H1 (cell line): Measurements from ENCODE around the gene RASGRF1. TPM values are rescaled to one million over a fixed set of nuclear protein-coding genes. Genes with fewer than 3 reads are reported as not detected.

Experiments used
- CTCF ChIA-PET: fragments of 300-600 bp; sonication (Branson Sonifier 250); formaldehyde crosslinking; loops from one replicate; lab custom pipeline; 2021; ENCODE audit not compliant: partially characterized antibody; lab: Charles Lee
- POLR2A ChIA-PET: fragments of 300-600 bp; sonication (Branson Sonifier 250); formaldehyde crosslinking; loops from one replicate; lab custom pipeline; 2021; ENCODE audit warnings: inconsistent platforms; ENCODE audit not compliant: partially characterized antibody; lab: Charles Lee
- DNase-seq, 2 experiments: peaks; one replicate each; pipeline versions ENCODE4 v3.0.0 to v3.0.0-alpha.2; 2010 to 2022; ENCODE audit warnings: low spot score in 2 of 2, low read depth in 1 of 2, mixed read lengths in 1 of 2
- FAIRE-seq: peaks from 2 replicates; lab custom pipeline; 2011; peaks lifted over from hg19 to GRCh38; lab: Jason Lieb, UNC
- H2AFZ ChIP-seq: 2 replicates; pipeline ENCODE4 v1.8.1; 2012; ENCODE audit warnings: low read length, inconsistent platforms
- H2AK5ac ChIP-seq: 2 replicates; pipeline ENCODE4 v1.6.1; 2013; ENCODE audit warnings: low read depth, low read length
- H2BK120ac ChIP-seq: replicated peaks from 2 replicates; pipeline ENCODE3; 2013; ENCODE audit warnings: low read depth, low read length, inconsistent platforms
- H2BK12ac ChIP-seq: 2 replicates; pipeline ENCODE4 v1.6.1; 2013; ENCODE audit warnings: low read depth, low read length
- H2BK15ac ChIP-seq: 2 replicates; pipeline ENCODE4 v1.6.1; 2013; ENCODE audit warnings: low read length
- H2BK20ac ChIP-seq: 2 replicates; pipeline ENCODE4 v1.6.1; 2013; ENCODE audit warnings: low read length
- H2BK5ac ChIP-seq: 2 replicates; pipeline ENCODE4 v1.6.1; 2013; ENCODE audit warnings: low read depth, low read length
- H3K14ac ChIP-seq: 2 replicates; pipeline ENCODE4 v1.6.1; 2013; ENCODE audit warnings: inconsistent platforms; ENCODE audit not compliant: insufficient read length
- H3K18ac ChIP-seq: 2 replicates; pipeline ENCODE4 v1.6.1; 2013; ENCODE audit warnings: low read length; ENCODE audit errors: extremely low read depth
- H3K23ac ChIP-seq: 2 replicates; pipeline ENCODE4 v1.6.1; 2013; ENCODE audit warnings: inconsistent platforms; ENCODE audit not compliant: insufficient read length
- H3K23me2 ChIP-seq: 2 replicates; pipeline ENCODE4 v1.6.1; 2013; ENCODE audit warnings: low read depth, low read length
- H3K27ac ChIP-seq: 2 replicates; pipeline ENCODE4 v1.6.1; 2011; ENCODE audit warnings: low read depth, low read length, inconsistent platforms
- H3K27me3 ChIP-seq, 4 experiments: replicated peaks in 1 of 4; 1 replicate in 1 of 4; 2 replicates in 3 of 4; pipeline versions ENCODE4 v1.6.1 to v1.8.1; 2011 to 2013; ENCODE audit warnings: low read length in 3 of 4, mild to moderate bottlenecking in 3 of 4, inconsistent platforms in 2 of 4, mixed read lengths in 2 of 4, moderate library complexity in 1 of 4; ENCODE audit not compliant: control insufficient read depth in 3 of 4, insufficient read depth in 3 of 4; ENCODE audit errors: extremely low read depth in 1 of 4
- H3K36me3 ChIP-seq, 4 experiments: 2 replicates each; pipeline versions ENCODE4 v1.6.1 to v1.8.1; 2011 to 2013; ENCODE audit warnings: mild to moderate bottlenecking in 4 of 4, low read length in 3 of 4, moderate library complexity in 2 of 4, control low read depth in 1 of 4, inconsistent platforms in 1 of 4; ENCODE audit not compliant: insufficient read depth in 4 of 4, control insufficient read depth in 2 of 4
- H3K4ac ChIP-seq: replicated peaks from 2 replicates; pipeline ENCODE3; 2013; ENCODE audit warnings: low read length, low read depth, mixed read lengths, inconsistent platforms; ENCODE audit not compliant: insufficient read length
- H3K4me1 ChIP-seq, 4 experiments: replicated peaks in 1 of 4; 1 replicate in 1 of 4; 2 replicates in 3 of 4; pipeline versions ENCODE4 v1.6.1 to v1.8.1; 2011 to 2013; ENCODE audit warnings: low read length in 3 of 4, inconsistent platforms in 2 of 4, mixed read lengths in 1 of 4; ENCODE audit not compliant: insufficient read depth in 4 of 4, control insufficient read depth in 3 of 4
- H3K4me2 ChIP-seq, 2 experiments: 2 replicates each; pipeline versions ENCODE4 v1.6.1 to v1.8.1; 2011 to 2013; ENCODE audit warnings: low read depth in 2 of 2, low read length in 2 of 2, control low read depth in 1 of 2, inconsistent platforms in 1 of 2, mild to moderate bottlenecking in 1 of 2; ENCODE audit not compliant: insufficient read depth in 1 of 2
- H3K4me3 ChIP-seq, 4 experiments: fragments of 200-600, 300-600 bp in 1 of 4; sonication (generic), shearing (Covaris generic), sonication (Bioruptor Twin) in 1 of 4; 2 replicates each; pipeline versions ENCODE4 v1.5.1 to v1.8.1; 2011 to 2016; ENCODE audit warnings: low read length in 4 of 4, low read depth in 3 of 4, control low read depth in 2 of 4, inconsistent platforms in 2 of 4, mild to moderate bottlenecking in 2 of 4, mixed read lengths in 1 of 4, moderate library complexity in 1 of 4; ENCODE audit not compliant: insufficient read depth in 2 of 4; ENCODE audit errors: extremely low read depth in 1 of 4
- H3K56ac ChIP-seq: replicated peaks from 2 replicates; pipeline ENCODE3; 2013; ENCODE audit warnings: low read depth, mild to moderate bottlenecking, mixed read lengths, low read length, inconsistent platforms; ENCODE audit not compliant: insufficient read length
- H3K79me1 ChIP-seq: 2 replicates; pipeline ENCODE4 v1.6.1; 2013; ENCODE audit warnings: low read depth, low read length, control low read depth
- H3K79me2 ChIP-seq, 2 experiments: 2 replicates each; pipeline versions ENCODE4 v1.6.1 to v1.8.1; 2012 to 2013; ENCODE audit warnings: low read length in 2 of 2, mild to moderate bottlenecking in 2 of 2, inconsistent platforms in 1 of 2; ENCODE audit not compliant: insufficient read depth in 2 of 2, control insufficient read depth in 1 of 2
- H3K9ac ChIP-seq, 4 experiments: replicated peaks in 1 of 4; 1 replicate in 1 of 4; 2 replicates in 3 of 4; pipeline versions ENCODE4 v1.6.1 to v1.8.1; 2011 to 2013; ENCODE audit warnings: low read depth in 3 of 4, low read length in 3 of 4, control low read depth in 2 of 4, mild to moderate bottlenecking in 2 of 4, moderate library complexity in 2 of 4, inconsistent platforms in 1 of 4; ENCODE audit errors: extremely low read depth in 1 of 4
- H3K9me3 ChIP-seq, 2 experiments: 2 replicates each; pipeline versions ENCODE4 v1.6.1 to v1.8.1; 2012 to 2013; ENCODE audit warnings: mild to moderate bottlenecking in 2 of 2, moderate library complexity in 2 of 2, control low read depth in 1 of 2, inconsistent platforms in 1 of 2, low read depth in 1 of 2, low read length in 1 of 2, mixed read lengths in 1 of 2; ENCODE audit not compliant: insufficient read depth in 2 of 2
- H4K20me1 ChIP-seq, 2 experiments: replicated peaks in 1 of 2; 2 replicates each; pipeline versions ENCODE3 to v1.8.1; 2011 to 2013; ENCODE audit warnings: inconsistent platforms in 2 of 2, low read length in 2 of 2, mild to moderate bottlenecking in 1 of 2; ENCODE audit not compliant: insufficient read depth in 2 of 2, control insufficient read depth in 1 of 2
- H4K5ac ChIP-seq: 2 replicates; pipeline ENCODE4 v1.6.1; 2013; ENCODE audit warnings: low read length, low read depth, mixed read lengths, inconsistent platforms; ENCODE audit not compliant: insufficient read length
- H4K8ac ChIP-seq: 2 replicates; pipeline ENCODE4 v1.8.0; 2013; ENCODE audit warnings: mild to moderate bottlenecking, moderate library complexity, low read length, inconsistent platforms; ENCODE audit not compliant: insufficient read depth; ENCODE audit errors: extremely low read depth
- H4K91ac ChIP-seq: replicated peaks from 2 replicates; pipeline ENCODE3; 2013; ENCODE audit warnings: low read length, mixed read lengths, inconsistent platforms; ENCODE audit not compliant: insufficient read length
- EZH2 ChIP-seq: fragments of 200-600 bp; sonication (generic); IDR thresholded peaks from 2 replicates; pipeline ENCODE4 v1.7.1; 2012; ENCODE audit warnings: low read depth, mild to moderate bottlenecking, moderate library complexity, low read length, inconsistent platforms; ENCODE audit not compliant: severe bottlenecking
- JUN ChIP-seq: IDR thresholded peaks from 2 replicates; pipeline ENCODE4 v1.6.1; 2011; ENCODE audit warnings: low read depth, mild to moderate bottlenecking, improper control_type of control experiment, low read length
- JUND ChIP-seq: IDR thresholded peaks from 2 replicates; pipeline ENCODE4 v1.6.1; 2011; ENCODE audit warnings: mild to moderate bottlenecking, improper control_type of control experiment, low read length
- POLR2AphosphoS5 ChIP-seq: IDR thresholded peaks from 2 replicates; pipeline ENCODE4 v1.6.1; 2011; ENCODE audit warnings: low read depth, low read length
- TCF12 ChIP-seq: IDR thresholded peaks from 2 replicates; pipeline ENCODE4 v1.6.1; 2011; ENCODE audit warnings: low read depth, mild to moderate bottlenecking, low read length
- WGBS, 2 experiments: shearing (Covaris generic) in 1 of 2; methylation state at CpG; one replicate each; pipeline versions ENCODE4 v1.1.6 to v1.1.7; 2013 to 2015; ENCODE audit warnings: low lambda C conversion rate in 2 of 2, mixed read lengths in 2 of 2, inconsistent platforms in 1 of 2, low coverage in 1 of 2, missing lambda C conversion rate in 1 of 2; ENCODE audit not compliant: insufficient replicate concordance in 2 of 2, insufficient coverage in 1 of 2, insufficient read length in 1 of 2; ENCODE audit errors: extremely low coverage in 1 of 2, missing lambda C conversion rate in 1 of 2; 5-methylcytosine and 5-hydroxymethylcytosine counted together
- polyA plus RNA-seq, 7 experiments: library from polyadenylated mRNA; depleted of rRNA in 3 of 7; stranded (reverse) in 5 of 7; unstranded in 2 of 7; fragments of >200 nt in 5 of 7; fragments of 200-250 nt in 2 of 7; gene quantifications; 1 replicate in 5 of 7; 2 replicates in 1 of 7; 4 replicates in 1 of 7; pipeline versions ENCODE4 v1.2.1 to v1.2.3, GENCODE V29; 2011 to 2013; ENCODE audit warnings: missing spikeins in 2 of 7, mixed read lengths in 2 of 7
- total RNA-seq: library from RNA; stranded (reverse); fragmentation: NEBNext Ultra II Directional; extraction: Animal tissue kit (Norgen Biotek cat#: 25700); gene quantifications from 2 replicates; pipeline ENCODE4 v1.2.1, GENCODE V29; 2021

Gene RASGRF1
- total and polyA plus RNA-seq, 2 of the 8 experiments (the other 6 are each of a cell fraction or from before 2014, with no cell fraction given): 0.42 to 0.67 TPM

- Histone ChIP-seq H3K23ac (no peak overlapping the region), H2AK5ac (no peak overlapping the region), H3K4me2 (0 out of 4 replicates have a peak overlapping the region, but pooled peaks of 1 of the 2 experiments have one; percentile 13), H4K5ac (no peak overlapping the region), H4K20me1 (no peaks in the 10 kb centered on the region), H3K79me1 (no peaks in the 10 kb centered on the region), H3K14ac (no peak overlapping the region), H3K9me3 (no peaks in the 10 kb centered on the region), H3K27me3 (no peaks in the 10 kb centered on the region; a peak in 2 of 7 replicates), H3K4me3 (no peak overlapping the region), H3K79me2 (no peaks in the 10 kb centered on the region), H3K23me2 (no peaks in the 10 kb centered on the region), H2BK5ac (no peak overlapping the region), H2AFZ (no peak overlapping the region), H3K9ac (no peak overlapping the region), H3K18ac (no peak overlapping the region; the same call in 1 of the 2 replicates), H3K56ac (no peak overlapping the region), H3K36me3 (no peaks in the 10 kb centered on the region), H3K4ac (no peak overlapping the region), H3K27ac (no peak overlapping the region), H4K8ac (no peak overlapping the region), H2BK12ac (no peak overlapping the region), H2BK15ac (no peak overlapping the region), H4K91ac (no peak overlapping the region), H2BK120ac (no peak overlapping the region), H3K4me1 (peaks cover 0 to 10% (median under 1%) of the 10 kb centered on the region in 4 experiments; a peak in 4 of 7 replicates), H2BK20ac (no peak overlapping the region; the same call in 1 of the 2 replicates)
- TF ChIP-seq JUND (peak; percentile 88), TCF12 (0 out of 2 replicates have a peak, but pooled peaks have one; percentile 55), JUN (peak; percentile 39; the same call in 1 of the 2 replicates), POLR2AphosphoS5 (peak; percentile 64), EZH2 (no peak)
- POLR2A ChIA-PET: interaction anchor here (0.9 to 1.4 kb wide), 3 partner anchors 24 to 80 kb away, joined by 3 read pairs; partner anchors contain the start of gene CTSH
- WGBS, 2 experiments: 66% methylated on average over 6 of the region's 6 CpGs; no CpG with 5 or more reads in 1 of the 2 experiments
- DNase-seq (no peak), FAIRE-seq (no peak)
- CTCF ChIA-PET: interaction anchor here (0.8 to 7.1 kb wide), 16 partner anchors 10 to 196 kb away, joined by 3 to 171 read pairs (median 4); no protein-coding TSS in a partner anchor
Observed at GRCh38 chr15:79004336-79004735, 86.2 kb downstream of the RASGRF1 start.
